Vagina (tissue), 2 donors: Measurements from ENCODE around the gene FIBCD1.

Experiments used
- CTCF ChIP-seq, 3 experiments: fragments of 450-650 bp in 2 of 3; fragments of 200-600 bp in 1 of 3; sonication (generic) in 1 of 3; IDR thresholded peaks; one replicate each; pipeline ENCODE4 v1.5.1; 2017 to 2019; ENCODE audit warnings: antibody characterized with exemption in 3 of 3, mild to moderate bottlenecking in 2 of 3, moderate library complexity in 2 of 3
- POLR2A ChIP-seq, 2 donors: fragments of 450-650 bp; IDR thresholded peaks; one replicate each; pipeline ENCODE4 v1.6.1; 2017; ENCODE audit warnings: antibody characterized with exemption in 2 of 2, mild to moderate bottlenecking in 2 of 2, moderate library complexity in 2 of 2
- POLR2AphosphoS5 ChIP-seq, 2 donors: sonication (generic); formaldehyde crosslinking; IDR thresholded peaks; one replicate each; pipeline ENCODE4 v1.9.0; 2017; ENCODE audit warnings: antibody characterized with exemption in 2 of 2, mild to moderate bottlenecking in 2 of 2, low read depth in 1 of 2; ENCODE audit not compliant: insufficient read depth in 1 of 2

GRCh38 chr9:130984521-130984920 lies 45.5 kb upstream of the FIBCD1 start:
- TF ChIP-seq CTCF (IDR thresholded peaks at IDR 0.05) (no peak), POLR2A (IDR thresholded peaks at IDR 0.05) (no peak), POLR2AphosphoS5 (IDR thresholded peaks at IDR 0.05; ENCODE audit: insufficient read depth in 1 of 2, low read depth in 1 of 2) (no peak)
